NCI-H1048 (cell line): ENCODE measurements around the gene TMEM256.

Source experiments
- DNase-seq: peaks from one replicate; lab custom pipeline; 2025; lab: John Stamatoyannopoulos, UW

TMEM256 gene

GRCh38 chr17:7408252-7408727 lies 4.4 kb upstream of the TMEM256 start:
- no peak for DNase-seq

DNA sequence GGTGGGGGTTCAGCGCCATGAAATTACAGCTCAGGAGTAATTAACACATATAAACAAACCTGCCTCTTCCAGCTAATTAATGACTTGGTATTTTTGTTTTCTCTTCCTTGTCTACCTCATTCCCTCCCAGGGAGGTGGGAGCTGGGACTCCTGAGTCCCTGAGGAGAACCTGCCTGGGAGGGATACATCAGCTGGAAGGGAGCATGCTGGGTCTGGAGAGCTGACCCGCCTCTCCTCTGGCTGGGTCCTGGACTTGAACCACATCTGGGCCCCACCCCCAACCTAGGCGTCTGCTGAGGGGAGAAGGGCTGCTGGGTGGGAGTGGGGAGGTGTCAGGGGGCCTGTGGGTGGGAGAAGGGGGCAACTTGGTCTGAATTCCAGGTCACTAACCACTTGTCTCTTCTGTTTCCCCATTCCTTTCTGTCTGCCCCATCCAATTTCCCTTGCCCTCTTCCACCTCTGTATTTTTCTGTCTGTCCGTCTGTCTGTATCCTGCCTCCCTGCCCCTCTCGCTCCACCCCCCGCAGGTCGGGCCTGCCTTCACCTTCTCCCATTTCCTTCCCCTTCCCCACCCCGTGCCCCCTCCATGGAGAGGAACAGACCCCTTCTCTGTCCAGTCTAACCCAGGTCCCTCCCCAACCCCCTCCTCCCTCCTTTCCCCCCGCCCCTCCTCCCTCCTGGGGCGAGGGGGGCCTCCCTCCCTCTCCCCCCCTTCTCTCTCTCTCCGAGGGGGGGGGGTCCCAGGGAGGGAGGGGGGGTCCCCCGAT lies 3.8 kb upstream of the TMEM256 start, which contains the start of gene NLGN2:
TSS of gene NLGN2 (plus strand) at position 361 of the 767 bp plus-strand sequence. CDS start 411 bp downstream, outside the sequence.
- no peak for DNase-seq

DNA sequence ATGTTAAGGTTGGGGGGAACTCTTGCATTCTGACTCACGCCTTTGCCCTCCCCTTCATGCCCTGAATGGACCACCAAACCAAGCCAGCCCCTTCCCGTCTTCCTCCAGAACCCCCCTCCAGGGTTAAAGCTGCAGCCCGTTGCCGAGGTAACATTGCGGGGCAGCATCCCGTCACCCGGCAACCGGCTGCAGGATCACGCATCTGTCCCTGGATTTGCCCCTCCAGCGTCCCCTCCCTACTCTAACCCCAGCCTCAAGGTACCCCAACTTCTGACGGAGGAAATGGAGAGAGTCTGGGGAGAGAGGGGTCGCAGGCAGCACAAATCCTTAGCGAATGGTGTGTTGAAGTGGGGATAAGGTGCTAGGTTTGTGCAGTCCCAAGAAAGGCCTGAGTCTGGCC lies 3.2 kb upstream of the TMEM256 start:
- DNase-seq = no peak

DNA sequence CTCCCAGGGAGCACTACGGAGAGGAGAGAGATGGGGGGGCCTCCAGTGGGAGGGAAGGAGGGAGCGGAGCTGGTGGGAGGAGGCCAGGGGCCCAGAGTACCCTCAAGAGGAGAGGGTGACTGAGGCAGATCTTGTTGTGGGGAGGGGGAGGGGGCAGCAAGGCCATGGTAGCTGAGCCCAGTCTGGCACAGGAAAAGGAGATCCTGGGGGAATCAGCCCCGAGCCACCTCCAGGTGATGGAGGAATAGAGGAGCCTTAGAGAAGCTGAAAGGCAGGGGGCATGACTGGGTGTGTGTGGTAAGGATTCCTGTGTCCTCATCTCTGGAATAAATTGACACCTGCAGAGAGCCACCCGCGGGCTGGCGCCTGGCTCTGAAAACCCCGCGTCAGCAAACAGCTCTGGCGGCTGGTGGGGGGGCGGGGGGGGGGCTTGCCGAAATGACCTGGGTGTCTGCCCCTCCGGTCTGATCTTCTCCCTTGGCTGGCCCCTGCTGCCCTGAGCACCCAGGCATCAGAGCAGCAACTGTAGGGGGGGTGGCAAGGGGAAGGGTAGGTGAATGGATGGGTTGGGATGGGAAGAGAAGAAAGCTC lies 2.4 kb upstream of the TMEM256 start:
- DNase-seq = no peak

DNA sequence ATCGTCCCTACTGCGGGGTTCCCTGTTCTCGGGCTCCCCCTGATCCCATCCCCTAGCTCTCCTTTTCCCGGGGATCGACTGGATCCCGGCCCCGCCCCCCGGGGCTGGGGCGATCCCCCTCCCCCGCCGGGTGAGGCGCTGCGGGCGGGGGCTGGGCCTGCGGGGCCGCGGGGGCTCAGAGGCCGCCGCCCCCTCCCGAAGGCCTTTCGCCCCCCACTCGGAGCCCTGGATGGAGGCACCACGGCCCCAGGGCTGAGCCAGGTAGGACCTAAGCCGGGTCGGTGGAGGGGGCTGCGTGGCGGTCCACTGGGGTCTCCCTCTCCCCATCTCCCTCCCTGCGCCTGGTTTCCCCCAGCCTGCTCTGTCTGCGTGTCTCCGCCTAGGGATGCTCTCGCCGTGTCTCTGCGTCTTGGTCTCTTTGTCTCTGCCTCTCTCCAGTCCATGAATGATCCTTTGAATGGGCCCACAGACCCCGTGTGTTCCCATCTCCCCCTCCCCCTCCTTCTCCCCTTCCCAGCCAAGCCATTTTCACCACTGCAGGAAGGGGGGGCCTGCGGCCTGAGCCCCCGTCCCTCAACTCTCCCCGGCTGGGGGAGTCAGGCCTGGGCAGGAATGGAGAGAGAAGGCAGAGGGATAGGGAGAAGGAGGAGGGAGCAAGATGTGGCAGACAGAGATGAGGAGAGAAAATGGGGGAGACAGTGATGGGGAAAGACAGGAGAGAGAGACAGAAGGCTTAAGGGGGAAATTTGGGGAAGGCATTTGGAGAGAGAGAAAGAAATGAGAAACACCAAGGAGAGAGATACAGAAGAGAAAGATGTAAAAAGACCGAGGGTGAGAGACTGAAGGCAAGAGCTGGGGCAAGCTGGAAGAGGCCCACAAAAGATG lies 1.7 kb upstream of the TMEM256 start:
- no peak for DNase-seq

DNA sequence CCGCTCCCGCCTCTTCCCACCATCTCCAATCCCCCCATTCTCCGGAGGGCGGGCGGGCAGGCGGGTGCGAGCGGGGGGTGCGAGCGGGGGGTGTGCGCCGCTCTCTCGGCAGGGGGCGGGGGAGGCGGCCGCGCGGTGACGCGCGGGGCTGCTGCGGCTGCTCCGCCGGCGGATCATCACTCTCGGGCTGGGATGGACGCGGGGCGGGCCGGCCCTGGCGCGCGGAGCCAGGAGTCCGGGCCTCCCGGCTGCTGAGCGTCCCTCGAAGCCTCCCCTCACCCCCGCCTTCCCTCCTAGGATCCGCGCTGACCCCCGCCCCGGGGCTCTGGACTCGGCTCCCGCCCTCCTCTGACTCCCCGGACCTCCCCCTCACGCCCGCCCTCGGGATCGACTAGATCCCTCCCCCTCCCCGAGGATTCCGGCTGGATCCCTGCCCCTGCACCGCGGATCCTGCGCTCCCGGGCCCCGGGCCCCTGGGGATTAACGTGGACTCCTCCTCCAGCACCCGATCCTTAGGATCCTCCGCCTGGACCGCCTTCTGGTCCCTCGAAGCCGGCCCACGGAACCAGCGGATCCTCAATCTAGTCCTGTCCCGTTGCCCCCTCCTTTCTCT lies 946 bp upstream of the TMEM256 start:
- DNase-seq = peak; percentile 57

DNA sequence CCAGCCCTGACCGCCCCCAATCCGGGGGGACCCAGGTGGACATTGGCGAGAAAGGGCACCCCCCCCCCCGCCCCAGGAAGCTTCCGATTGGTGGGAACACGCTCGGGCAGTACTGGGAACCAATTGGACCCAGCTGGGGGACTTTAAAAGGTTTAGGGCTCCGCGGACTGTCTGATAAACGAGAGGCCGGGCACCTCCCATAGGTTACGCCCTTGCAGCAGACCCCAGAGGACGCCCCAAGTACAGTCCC lies 245 bp downstream of the TMEM256 start:
- DNase-seq = no peak

DNA sequence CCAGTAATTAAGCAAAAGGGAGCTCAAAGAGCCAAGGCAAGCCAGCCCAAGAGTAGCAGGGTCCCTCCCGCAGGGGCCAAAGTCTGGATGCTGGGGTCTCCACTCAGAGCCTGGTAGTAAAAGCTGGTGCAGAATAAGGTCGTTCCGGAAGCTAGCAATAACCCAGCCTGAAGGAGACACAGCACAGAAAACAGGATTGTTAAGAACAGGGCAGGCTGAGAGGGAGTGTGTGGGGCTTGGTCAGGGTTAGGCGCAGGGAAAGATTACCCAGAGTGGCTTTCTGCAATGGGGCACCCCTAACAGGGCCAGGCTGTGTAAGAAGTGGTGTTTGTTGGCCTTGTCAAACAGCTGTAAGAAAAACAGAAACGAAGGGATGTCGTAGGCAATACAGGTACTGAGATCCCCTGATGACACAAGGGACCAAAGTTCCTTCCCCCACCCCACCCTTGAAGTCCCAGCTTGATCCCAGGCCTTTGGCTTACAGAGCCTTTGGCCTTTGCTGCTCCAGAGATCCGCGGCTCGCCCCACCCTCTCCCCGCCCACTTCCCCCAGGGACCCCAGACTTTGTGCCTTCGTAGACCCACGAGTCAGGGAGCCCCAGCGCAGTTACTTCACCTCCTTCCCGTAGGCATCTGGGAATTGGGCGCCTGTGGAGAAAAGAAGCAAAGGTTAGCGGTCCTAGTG lies 712 bp downstream of the TMEM256 start:
- no peak for DNase-seq

GRCh38 chr17:7398612-7399011 lies 5.3 kb downstream of the TMEM256 start:
- no peak for DNase-seq

DNA sequence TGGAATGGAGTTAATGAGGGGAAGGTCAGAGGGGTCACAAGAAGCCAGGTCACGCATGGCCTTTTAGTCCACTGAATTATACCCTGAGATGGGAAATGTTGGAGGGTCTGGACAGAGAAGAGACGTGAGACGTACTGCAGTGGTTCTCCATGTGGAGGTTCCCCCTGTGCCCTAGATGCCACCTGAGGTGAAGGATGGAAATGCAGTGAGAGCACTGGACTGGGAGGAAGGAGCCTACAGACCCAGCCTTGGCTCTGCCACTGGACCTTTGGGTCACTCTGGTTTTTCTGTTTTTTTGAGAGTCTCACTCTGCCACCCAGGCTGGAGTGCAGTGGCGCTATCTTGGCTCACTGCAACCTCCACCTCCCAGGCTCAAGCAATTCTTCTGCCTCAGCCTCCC lies 7.8 kb downstream of the TMEM256 start:
- DNase-seq = no peak

- no peak for DNase-seq
Measured at GRCh38 chr17:7394452-7395191, 9.3 kb downstream of the TMEM256 start, which contains the start of gene PLSCR3. Gene PLSCR3, minus strand, starts transcription at chr17:7394525. Its CDS starts 415 bp downstream, at chr17:7394110.

GRCh38 chr17:7393613-7394451 lies 10.1 kb downstream of the TMEM256 start:
- no peak for DNase-seq

GRCh38 chr17:7392696-7393612 lies 10.9 kb downstream of the TMEM256 start:
- no peak for DNase-seq

DNA sequence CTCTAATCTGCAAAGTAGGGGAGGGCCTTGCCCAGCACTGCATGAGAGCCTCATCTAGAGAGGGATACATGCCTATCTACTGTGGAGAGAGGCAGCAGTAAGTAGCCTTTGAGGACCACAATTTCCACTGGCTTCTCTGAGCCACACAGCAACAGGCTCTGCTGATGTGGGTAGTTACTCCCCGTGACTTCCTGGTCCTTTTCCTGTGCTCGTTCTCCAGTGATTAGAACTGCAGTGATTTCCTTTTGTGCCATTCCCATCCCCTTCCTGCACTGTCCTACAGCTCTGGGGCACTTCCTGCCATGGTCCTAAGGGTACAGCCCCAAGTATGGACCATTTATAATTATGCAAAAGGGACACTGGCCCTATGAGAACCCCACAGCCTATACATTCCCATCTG lies 12.6 kb downstream of the TMEM256 start:
- no peak for DNase-seq

- DNase-seq = no peak
Measured at GRCh38 chr17:7389924-7390910, 13.7 kb downstream of the TMEM256 start.

DNA sequence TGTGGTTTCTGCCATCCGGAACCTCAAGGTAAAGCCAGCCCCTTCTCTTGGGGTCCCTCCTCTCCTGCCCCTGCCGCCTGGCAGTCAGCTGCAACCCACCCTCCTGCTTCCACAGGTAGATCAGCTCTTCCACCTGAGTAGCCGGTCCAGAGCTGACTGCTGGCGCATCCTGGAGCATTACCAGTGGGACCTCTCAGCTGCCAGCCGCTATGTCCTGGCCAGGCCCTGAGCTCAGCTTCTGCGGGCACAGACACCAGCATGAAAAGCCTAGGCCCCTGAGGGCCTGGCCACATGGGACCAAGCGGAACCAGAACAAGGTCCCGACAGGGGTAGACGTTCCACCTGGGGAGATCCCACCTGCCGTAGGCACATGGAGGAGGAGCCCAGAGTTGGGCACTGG lies 15.0 kb downstream of the TMEM256 start:
- DNase-seq = no peak

DNA sequence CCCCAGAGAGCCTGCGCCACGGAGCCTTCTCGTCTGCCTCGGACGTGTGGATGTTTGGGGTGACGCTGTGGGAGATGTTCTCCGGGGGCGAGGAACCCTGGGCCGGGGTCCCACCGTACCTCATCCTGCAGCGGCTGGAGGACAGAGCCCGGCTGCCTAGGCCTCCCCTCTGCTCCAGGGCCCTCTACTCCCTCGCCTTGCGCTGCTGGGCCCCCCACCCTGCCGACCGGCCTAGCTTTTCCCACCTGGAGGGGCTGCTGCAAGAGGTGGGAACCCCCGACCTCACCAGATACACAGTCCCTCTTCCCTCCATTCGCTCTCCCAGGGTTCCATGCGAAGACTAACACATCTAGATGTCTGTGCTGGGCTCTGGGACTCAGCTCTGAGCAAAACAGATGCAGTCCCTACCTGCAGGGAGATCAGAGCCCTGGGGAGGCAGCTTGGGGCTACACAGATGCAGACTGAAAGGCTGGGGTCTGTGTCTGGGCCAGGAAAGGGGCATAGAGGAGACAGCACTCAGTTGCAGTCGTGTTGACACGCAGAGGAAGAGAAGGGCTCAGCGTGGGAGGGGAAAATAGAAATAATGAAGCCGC lies 19.3 kb downstream of the TMEM256 start:
- no peak for DNase-seq
